Measurements from ENCODE around the gene ALKBH2.

- TF ChIP-seq CTCF (IDR thresholded peaks at IDR 0.05; ENCODE audit: poor library complexity) (no peak), EZH2 (IDR thresholded peaks at IDR 0.05; ENCODE audit: borderline replicate concordance) (no peak)
Measured at GRCh38 chr12:109089683-109090082, 3.6 kb downstream of the ALKBH2 start.
